GM19372 (cell line): Measurements from ENCODE around the gene REL.
"Not testable (repeated sequence)": the region's sequence is repeated elsewhere in the genome, so short reads cannot be mapped to it uniquely, and the experiment has no call there.

ENCODE experiments used
- ATAC-seq: cut with Tn5 transposase; IDR thresholded peaks from one replicate; pipeline ENCODE4 v1.9.1; 2021; ENCODE audit warnings: mild to moderate bottlenecking, low read depth, moderate library complexity; ENCODE audit not compliant: unreplicated experiment

REL gene

DNA sequence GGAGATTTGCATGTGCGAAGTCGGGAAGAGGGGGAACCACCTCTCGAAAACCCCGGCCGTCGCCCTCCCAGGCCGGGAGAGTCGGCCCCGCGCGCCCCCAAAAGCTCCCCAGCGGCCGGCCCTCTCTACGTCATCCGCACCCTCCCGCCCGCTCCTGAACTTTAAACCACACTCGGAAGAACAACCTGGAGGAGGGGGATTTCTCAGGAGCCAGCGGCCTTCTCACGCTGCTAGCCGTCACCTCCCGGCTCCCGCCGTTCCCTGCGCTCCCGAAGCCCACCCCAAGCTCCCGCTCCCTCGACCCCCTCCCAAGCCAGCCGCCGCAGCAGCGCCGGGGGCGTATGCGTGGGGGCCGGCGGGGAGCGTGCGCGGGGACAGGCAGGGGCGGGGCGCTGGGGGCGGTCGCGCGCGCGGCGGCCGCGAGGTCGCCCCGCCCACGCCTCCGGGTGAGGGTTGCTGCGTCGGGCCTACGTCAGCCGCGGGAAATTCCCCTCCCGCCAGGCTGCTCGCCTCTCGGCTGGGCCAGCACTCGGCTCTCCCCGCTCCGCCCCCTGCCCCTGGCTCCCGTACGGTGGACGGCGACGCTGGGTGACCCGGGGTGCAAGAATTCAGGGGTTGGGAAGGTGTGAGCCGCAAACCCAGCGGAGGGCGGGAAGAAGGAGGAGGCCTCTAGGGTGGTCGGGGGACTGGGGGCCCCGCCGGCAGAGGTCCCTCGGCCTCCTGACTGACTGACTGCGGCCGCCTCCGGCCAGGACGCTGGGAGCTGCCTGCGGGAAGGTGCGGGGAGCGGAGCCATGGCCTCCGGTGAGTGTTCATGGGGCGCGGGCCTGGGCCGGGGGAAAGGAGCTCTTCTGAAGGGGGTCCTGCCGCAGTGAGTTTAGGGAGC, at the start of gene REL:
TSS of gene REL (plus strand) at position 528 of the 886 bp plus-strand sequence. CDS start at position 795, 267 bp downstream.
- ATAC-seq, result peak; percentile 83

DNA sequence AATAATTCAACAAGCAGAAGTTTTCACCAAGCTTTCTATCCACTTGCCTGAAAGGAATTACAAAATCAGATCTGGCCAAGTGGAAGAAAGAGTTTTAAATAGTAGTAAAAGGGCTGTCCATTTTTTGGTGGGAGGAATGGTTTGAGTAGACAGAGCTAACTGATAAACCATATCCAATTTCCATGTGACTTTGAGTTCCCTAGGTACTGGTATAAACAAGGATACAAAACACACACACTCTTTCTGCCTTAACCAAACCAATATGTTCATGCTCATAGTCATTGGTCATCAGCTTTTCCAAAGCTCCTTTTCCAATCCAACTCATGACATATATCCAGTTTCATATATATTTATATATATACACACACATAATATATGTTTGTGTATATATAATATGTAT, 49.5 kb upstream of the REL start:
- no peak for ATAC-seq

DNA sequence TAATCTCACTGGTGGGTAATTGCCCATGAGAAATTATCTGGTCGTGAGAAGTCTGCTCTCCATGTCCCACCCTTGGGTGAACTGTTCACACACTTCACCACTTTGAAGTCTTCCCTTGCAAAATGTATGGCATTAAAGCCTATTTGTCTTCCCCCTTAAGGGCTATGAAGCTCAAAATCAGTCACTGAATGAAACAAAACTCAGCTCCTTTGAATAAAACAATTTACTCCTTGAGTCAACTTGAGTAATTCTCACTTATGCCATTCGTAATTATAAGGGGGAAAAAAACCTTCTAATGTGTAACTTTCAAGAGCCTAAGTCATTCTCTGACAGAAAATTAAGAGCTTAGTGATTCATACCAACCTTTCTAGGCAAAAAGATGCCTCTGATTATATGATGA, 48.8 kb upstream of the REL start:
- ATAC-seq, result no peak

DNA sequence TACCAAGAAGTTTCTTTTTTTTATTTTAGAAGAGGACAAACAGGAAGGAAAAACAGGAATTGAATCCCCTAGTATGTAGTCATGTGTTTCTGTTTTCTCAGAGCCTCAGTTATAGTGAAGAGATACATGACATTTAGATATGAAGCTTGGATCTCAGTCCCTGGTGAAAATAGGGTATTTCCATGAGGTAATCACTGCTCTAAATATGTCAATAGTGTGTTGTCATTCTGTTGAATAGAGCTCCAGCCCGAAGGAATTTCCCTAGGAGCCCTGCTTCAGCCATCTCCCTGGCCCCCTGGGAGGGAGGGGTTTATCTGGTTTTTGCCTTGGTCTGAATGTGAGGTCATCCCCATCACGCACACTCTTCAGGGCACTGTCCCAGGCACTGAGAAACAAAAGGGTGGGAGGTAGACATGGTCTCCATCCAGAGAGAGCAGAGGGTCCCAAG, 47.1 kb upstream of the REL start:
- peak; percentile 41 for ATAC-seq

DNA sequence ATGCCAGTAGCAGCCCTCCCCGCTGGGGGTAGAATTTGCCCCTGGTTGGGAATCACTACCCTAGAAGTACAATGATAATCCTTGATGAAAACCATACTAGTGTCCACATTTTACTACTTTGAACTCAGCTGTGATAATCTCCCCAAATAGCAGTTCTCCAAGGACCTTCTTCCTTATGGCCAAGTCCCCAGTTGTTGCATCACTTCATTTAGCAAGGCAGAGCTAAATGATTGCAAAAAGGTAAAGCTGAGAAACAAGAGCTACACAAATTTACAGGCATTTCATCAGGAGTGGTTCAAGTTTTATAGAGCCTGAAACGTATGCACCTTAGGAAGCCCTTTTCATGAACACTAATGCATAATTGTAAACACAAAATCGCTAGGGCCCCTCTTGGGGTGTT, 44.9 kb upstream of the REL start:
- ATAC-seq, result no peak

DNA sequence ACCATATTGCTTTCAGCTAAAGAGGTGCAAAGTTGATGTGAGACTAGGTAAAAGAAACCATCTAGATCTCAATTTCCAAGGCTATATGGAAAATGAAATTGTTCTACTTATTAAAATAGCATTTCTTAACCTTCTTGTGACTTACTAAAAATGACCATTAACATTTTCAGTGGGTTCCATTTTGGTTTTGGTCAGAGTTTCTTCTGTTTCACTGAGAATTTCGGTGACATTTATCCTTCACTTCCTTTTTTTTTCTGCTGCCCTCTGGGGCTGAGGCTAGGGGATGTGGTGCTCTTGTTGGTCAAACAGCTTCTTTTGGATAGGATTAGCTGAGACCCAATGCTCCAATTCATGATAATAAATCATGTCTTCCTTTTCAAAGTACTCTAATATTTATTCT, 44.3 kb upstream of the REL start:
- ATAC-seq, result peak; percentile 30

DNA sequence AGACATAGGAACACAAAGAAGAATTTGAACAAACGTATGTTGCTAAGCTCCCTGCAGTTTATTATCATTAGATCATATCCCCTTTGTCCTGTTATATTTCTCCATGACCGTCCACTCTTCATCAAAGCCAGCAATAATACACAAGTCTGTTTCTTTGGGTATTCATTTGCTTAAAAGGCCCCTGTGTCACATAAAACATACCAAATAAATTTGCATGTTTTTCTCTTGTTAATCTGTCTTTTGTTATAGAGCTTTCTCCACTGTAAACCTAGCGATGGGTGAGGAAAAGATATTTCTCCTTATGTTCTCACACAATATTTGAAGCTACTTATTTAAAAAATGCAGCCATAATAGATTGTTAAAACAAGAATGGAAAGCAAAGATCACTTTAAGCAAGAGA, 42.9 kb upstream of the REL start:
- no peak for ATAC-seq

DNA sequence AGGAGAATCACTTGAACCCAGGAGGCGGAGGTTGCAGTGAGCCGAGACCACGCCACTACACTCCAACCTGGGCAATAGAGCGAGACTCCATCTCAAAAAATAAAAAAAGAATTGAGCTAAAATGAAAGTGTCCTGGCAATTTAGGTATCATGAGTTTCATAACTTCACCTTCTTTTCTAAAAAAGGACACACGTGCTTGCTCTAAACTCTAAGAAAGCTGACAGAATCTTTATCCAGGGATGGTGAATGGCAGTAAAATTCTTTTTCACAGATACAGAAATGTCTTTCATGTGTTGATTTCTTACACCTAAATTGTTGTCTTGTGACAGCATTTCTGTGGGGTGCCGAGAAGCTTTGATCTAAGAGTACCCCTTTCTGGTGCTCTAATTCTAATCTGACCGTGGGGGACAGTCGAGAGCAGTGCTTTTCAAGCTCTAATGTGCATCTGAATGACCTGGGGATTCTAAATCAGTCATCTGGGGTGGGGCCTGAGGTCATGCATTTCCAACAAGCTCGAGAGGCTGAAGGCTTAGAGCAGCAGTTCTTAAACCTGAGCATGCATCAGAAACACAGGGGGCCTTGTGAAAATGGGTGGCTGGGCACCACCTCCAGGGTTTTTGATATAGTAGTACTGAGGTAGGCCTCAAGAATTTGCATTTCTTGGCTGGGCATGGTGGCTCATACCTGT, 42.1 kb upstream of the REL start:
- peak; percentile 43 for ATAC-seq

DNA sequence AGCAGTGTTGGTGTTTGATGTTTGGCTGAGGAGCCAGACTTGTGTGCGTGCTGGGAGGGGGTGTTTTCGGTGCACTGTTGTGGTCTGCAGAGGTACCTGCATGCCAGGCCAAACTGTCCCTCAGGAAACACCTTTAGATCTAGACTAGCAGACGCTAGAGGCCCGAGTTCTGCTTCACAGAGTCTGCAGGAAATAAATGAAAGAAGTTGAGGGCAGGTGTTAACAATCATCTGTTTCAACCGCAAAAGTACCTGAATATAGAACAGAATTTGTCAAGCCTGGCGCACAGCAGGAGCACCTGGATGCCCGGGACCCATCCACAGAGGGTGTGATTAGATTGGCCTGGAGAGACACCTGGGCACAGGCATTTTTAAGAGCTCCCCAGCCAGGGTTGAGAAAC, 40.5 kb upstream of the REL start:
- ATAC-seq, result peak; percentile 46

DNA sequence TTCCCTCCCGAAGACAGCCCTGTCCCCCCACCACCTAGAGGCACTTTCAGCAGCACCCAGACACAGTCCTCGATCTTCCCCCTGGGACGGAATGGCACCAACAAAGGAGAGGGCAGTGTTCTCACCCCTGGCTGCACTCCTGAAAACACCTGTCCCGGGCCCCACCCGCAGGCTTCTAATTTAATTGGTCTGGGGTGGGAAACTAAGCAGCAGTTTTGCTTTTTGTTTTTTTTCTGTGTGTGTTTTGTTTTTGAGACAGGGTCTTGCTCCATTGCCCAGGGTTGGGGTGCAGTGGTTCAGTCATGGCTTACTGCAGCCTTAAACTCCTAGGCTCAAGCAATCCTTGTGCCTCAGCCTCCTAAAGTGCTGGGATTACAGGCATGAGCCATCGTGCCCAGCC, 38.4 kb upstream of the REL start:
- no peak for ATAC-seq

GRCh38 chr2:60844105-60844504, 37.3 kb upstream of the REL start:
- ATAC-seq, result no peak

- ATAC-seq, result no peak
Observed at GRCh38 chr2:60847854-60848253, 33.5 kb upstream of the REL start.

- no peak for ATAC-seq
Observed at GRCh38 chr2:60849187-60849586, 32.2 kb upstream of the REL start.

GRCh38 chr2:60852282-60852860, 29.0 kb upstream of the REL start:
- ATAC-seq, result no peak

GRCh38 chr2:60853531-60853930, 27.8 kb upstream of the REL start:
- ATAC-seq, result no peak

GRCh38 chr2:60855989-60856669, 25.2 kb upstream of the REL start:
- ATAC-seq, result no peak

DNA sequence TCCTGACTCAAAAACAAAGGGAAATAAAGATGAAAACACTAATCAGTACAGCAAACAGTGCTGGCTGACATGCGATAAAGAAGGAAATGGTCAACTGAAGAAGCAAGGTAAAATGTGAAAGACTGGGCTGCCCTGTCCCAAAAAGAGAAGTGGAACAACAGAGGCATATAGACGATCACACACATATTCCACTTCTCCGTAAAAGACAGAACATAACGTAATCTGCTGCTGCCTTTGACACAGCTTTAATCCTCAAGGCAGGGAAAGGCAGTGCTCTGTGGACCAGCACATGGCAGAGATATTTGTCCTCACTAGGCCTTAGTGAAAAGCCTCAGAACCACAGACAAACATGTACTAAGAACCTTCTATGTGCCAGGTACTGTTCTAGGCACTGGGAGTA, 24.3 kb upstream of the REL start:
- ATAC-seq, result no peak

DNA sequence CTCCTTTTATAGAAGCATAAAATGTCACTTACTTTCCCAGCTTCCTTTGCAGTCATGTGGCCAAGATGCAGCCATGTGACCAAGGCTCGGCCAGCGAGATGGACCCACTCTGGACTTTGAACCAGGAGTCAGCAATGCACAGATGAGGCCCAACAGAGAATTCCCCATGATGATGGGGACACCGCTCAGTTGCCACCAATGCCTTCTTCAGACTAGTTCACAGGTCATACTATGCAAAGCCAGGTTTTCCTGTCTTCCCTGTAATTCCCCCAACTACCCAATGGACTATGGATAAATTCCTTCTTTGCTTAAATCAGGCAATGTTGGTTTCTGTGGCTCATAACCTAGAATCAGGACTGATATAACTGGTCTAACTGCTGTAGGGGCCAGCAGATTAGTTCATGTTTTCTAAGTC, 22.5 kb upstream of the REL start:
- no peak for ATAC-seq

GRCh38 chr2:60861736-60862135, 19.6 kb upstream of the REL start:
- ATAC-seq, result no peak

- no peak for ATAC-seq
Observed at GRCh38 chr2:60862642-60863041, 18.7 kb upstream of the REL start.

DNA sequence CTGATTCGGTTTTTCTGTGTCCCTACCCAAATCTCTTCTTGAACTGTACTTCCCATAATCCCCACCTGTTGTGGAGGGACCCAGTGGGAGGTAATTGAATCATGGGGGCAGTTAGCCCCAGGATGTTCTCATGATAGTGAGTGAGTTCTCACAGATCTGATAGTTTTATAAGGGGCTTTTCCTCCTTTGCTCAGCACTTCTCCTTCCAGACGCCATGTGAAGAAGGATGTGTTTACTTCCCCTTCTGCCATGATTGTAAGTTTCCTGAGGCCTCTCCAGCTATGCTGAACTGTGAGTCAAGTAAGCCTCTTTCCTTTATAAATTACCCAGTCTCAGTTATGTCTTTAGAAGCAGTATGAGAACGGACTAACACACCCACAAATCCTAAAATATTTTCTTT, 16.0 kb upstream of the REL start:
- not testable (repeated sequence) for ATAC-seq
